Right hindlimb (tissue), 1 donor: Measurements from ENCODE around the gene SIRT5.
A peak's percentile ranks its signal among the peaks of the same experiment; 100 is the strongest.

Experiments used
- DNase-seq: peaks from one replicate; pipeline ENCODE4 v3.0.0-alpha.2; 2018

The SIRT5 gene

GRCh38 chr6:13574571-13575376 lies at the start of gene SIRT5:
SIRT5 (plus strand) TSS chr6:13574601; CDS start chr6:13584111, 9,510 bp downstream.
- DNase-seq: peak; percentile 84

GRCh38 chr6:13524801-13525508 lies 49.4 kb upstream of the SIRT5 start:
- DNase-seq: no peak

- DNase-seq: no peak
These were observed 48.1 kb upstream of the SIRT5 start for GRCh38 chr6:13526357-13526726.

- no peak for DNase-seq
These were observed 47.4 kb upstream of the SIRT5 start for GRCh38 chr6:13526727-13527670.

GRCh38 chr6:13527671-13528056 lies 46.7 kb upstream of the SIRT5 start:
- no peak for DNase-seq

- no peak for DNase-seq
These were observed 46.2 kb upstream of the SIRT5 start for GRCh38 chr6:13528232-13528631.

- DNase-seq: no peak
These were observed 45.5 kb upstream of the SIRT5 start for GRCh38 chr6:13528777-13529343.

- no peak for DNase-seq
These were observed 42.4 kb upstream of the SIRT5 start for GRCh38 chr6:13531956-13532355.

GRCh38 chr6:13534536-13534935 lies 39.9 kb upstream of the SIRT5 start:
- no peak for DNase-seq

GRCh38 chr6:13535306-13535705 lies 39.1 kb upstream of the SIRT5 start:
- no peak for DNase-seq

GRCh38 chr6:13536796-13537526 lies 37.4 kb upstream of the SIRT5 start:
- no peak for DNase-seq

- DNase-seq: no peak
These were observed 36.9 kb upstream of the SIRT5 start for GRCh38 chr6:13537527-13537897.

- DNase-seq: no peak
These were observed 36.3 kb upstream of the SIRT5 start for GRCh38 chr6:13538084-13538483.

GRCh38 chr6:13538600-13538999 lies 35.8 kb upstream of the SIRT5 start:
- DNase-seq: no peak

GRCh38 chr6:13539572-13539971 lies 34.8 kb upstream of the SIRT5 start:
- no peak for DNase-seq

- no peak for DNase-seq
These were observed 32.9 kb upstream of the SIRT5 start for GRCh38 chr6:13541496-13541895.

- no peak for DNase-seq
These were observed 29.8 kb upstream of the SIRT5 start for GRCh38 chr6:13544454-13545186.

- DNase-seq: no peak
These were observed 28.5 kb upstream of the SIRT5 start for GRCh38 chr6:13545885-13546284.

GRCh38 chr6:13548500-13549210 lies 25.7 kb upstream of the SIRT5 start:
- no peak for DNase-seq

GRCh38 chr6:13550656-13551055 lies 23.7 kb upstream of the SIRT5 start:
- DNase-seq: no peak

GRCh38 chr6:13553646-13554045 lies 20.8 kb upstream of the SIRT5 start:
- DNase-seq: no peak
